HS-27A (cell line): ENCODE results near the gene PRR14L.
"Not testable (repeated sequence)": the region's sequence is repeated elsewhere in the genome, so short reads cannot be mapped to it uniquely, and the experiment has no call there.

ENCODE experiments used
- DNase-seq: peaks from one replicate; pipeline ENCODE4 v3.0.0-alpha.2; 2012; ENCODE audit warnings: low read depth, missing footprints

The PRR14L gene

GRCh38 chr22:31681349-31682345, 68.3 kb downstream of the PRR14L start:
- no peak for DNase-seq

- DNase-seq: no peak
These were observed 69.0 kb downstream of the PRR14L start for GRCh38 chr22:31680861-31681341.

GRCh38 chr22:31678748-31679147, 71.2 kb downstream of the PRR14L start:
- DNase-seq: no peak

- no peak for DNase-seq
These were observed 73.2 kb downstream of the PRR14L start for GRCh38 chr22:31676700-31677099.

GRCh38 chr22:31674219-31674618, 75.7 kb downstream of the PRR14L start:
- not testable (repeated sequence) for DNase-seq

- DNase-seq: not testable (repeated sequence)
These were observed 81.1 kb downstream of the PRR14L start for GRCh38 chr22:31668849-31669248.

- no peak for DNase-seq
These were observed 87.3 kb downstream of the PRR14L start for GRCh38 chr22:31662668-31663037.

- DNase-seq: peak; percentile 82
These were observed 87.9 kb downstream of the PRR14L start, which contains the start of gene PISD for GRCh38 chr22:31661851-31662667. Gene PISD (minus strand): TSS chr22:31662215. CDS start chr22:31662208, 7 bp downstream.

GRCh38 chr22:31660860-31661341, 89.0 kb downstream of the PRR14L start:
- not testable (repeated sequence) for DNase-seq

- no peak for DNase-seq
These were observed 90.7 kb downstream of the PRR14L start for GRCh38 chr22:31659246-31659645.

- DNase-seq: no peak
These were observed 95.5 kb downstream of the PRR14L start for GRCh38 chr22:31654408-31654807.

GRCh38 chr22:31653944-31654343, 96.0 kb downstream of the PRR14L start:
- DNase-seq: no peak

GRCh38 chr22:31652911-31653684, 96.8 kb downstream of the PRR14L start:
- no peak for DNase-seq

- no peak for DNase-seq
These were observed 97.8 kb downstream of the PRR14L start for GRCh38 chr22:31652088-31652487.

GRCh38 chr22:31651664-31652063, 98.3 kb downstream of the PRR14L start:
- DNase-seq: no peak

- no peak for DNase-seq
These were observed 99.5 kb downstream of the PRR14L start for GRCh38 chr22:31650391-31650790.

GRCh38 chr22:31647523-31648320, 102.2 kb downstream of the PRR14L start:
- no peak for DNase-seq

GRCh38 chr22:31647066-31647465, 102.9 kb downstream of the PRR14L start:
- no peak for DNase-seq

- DNase-seq: peak; percentile 58
These were observed 103.5 kb downstream of the PRR14L start for GRCh38 chr22:31646186-31647019.
